ENCODE results near the gene CDC23.
"Not testable (repeated sequence)": the region's sequence is repeated elsewhere in the genome, so short reads cannot be mapped to it uniquely, and the experiment has no call there.

Gene CDC23

GRCh38 chr5:138155977-138156376 is 57.1 kb downstream of the CDC23 start:
- not testable (repeated sequence) for H2BK15ac ChIP-seq (replicated peaks; ENCODE audit: low read depth); H3K79me1 ChIP-seq (ENCODE audit: low read length); H4K8ac ChIP-seq (ENCODE audit: low read depth, low read length); H3K27ac ChIP-seq (ENCODE audit: low read depth, low read length); H2BK5ac ChIP-seq (ENCODE audit: low read length); H2BK120ac ChIP-seq (ENCODE audit: low read depth, low read length); H4K5ac ChIP-seq (ENCODE audit: low read length); H3K9ac ChIP-seq (ENCODE audit: low read length); H3K79me2 ChIP-seq (ENCODE audit: control insufficient read depth, insufficient read depth, low read length); H3K4ac ChIP-seq (ENCODE audit: low read depth, low read length); H3K4me3 ChIP-seq (ENCODE audit: low read length); H3K18ac ChIP-seq (ENCODE audit: low read length); H2AK5ac ChIP-seq (ENCODE audit: low read length); H3K4me2 ChIP-seq (ENCODE audit: low read length); H3K56ac ChIP-seq (ENCODE audit: low read length); H3K27me3 ChIP-seq (ENCODE audit: insufficient read depth, low read length, poor library complexity); H3K4me1 ChIP-seq (ENCODE audit: control insufficient read depth, low read depth, low read length); H3K23ac ChIP-seq (ENCODE audit: low read length); DNase-seq
- no CpG with 5 or more reads among the region's 9 CpGs for WGBS (ENCODE audit: extremely low coverage, insufficient coverage, low lambda C conversion rate)
- H3K36me3 ChIP-seq (ENCODE audit: control insufficient read depth, insufficient read depth, low read length) = peaks cover 17% of the 10 kb centered on the region

GRCh38 chr5:138149530-138149929 is 63.6 kb downstream of the CDC23 start:
- Histone ChIP-seq H3K18ac (ENCODE audit: low read length) (no peak overlapping the region), H3K27me3 (ENCODE audit: insufficient read depth, low read length, poor library complexity) (no peaks in the 10 kb centered on the region), H3K23ac (ENCODE audit: low read length) (no peak overlapping the region), H2BK5ac (ENCODE audit: low read length) (no peak overlapping the region), H3K4me3 (ENCODE audit: low read length) (no peak overlapping the region), H3K79me2 (ENCODE audit: control insufficient read depth, insufficient read depth, low read length) (no peaks in the 10 kb centered on the region), H3K4ac (ENCODE audit: low read depth, low read length) (no peak overlapping the region), H3K56ac (ENCODE audit: low read length) (no peak overlapping the region), H4K5ac (ENCODE audit: low read length) (no peak overlapping the region), H3K4me1 (ENCODE audit: control insufficient read depth, low read depth, low read length) (no peaks in the 10 kb centered on the region), H3K9ac (ENCODE audit: low read length) (no peak overlapping the region), H2BK15ac (replicated peaks; ENCODE audit: low read depth) (no peak overlapping the region), H4K8ac (ENCODE audit: low read depth, low read length) (no peak overlapping the region), H3K4me2 (ENCODE audit: low read length) (no peak overlapping the region), H3K79me1 (ENCODE audit: low read length) (no peaks in the 10 kb centered on the region), H2BK120ac (ENCODE audit: low read depth, low read length) (no peak overlapping the region), H2AK5ac (ENCODE audit: low read length) (no peak overlapping the region), H3K27ac (ENCODE audit: low read depth, low read length) (no peak overlapping the region), H3K36me3 (ENCODE audit: control insufficient read depth, insufficient read depth, low read length) (no peaks in the 10 kb centered on the region)
- no CpG with 5 or more reads among the region's 3 CpGs for WGBS (ENCODE audit: extremely low coverage, insufficient coverage, low lambda C conversion rate)
- peak; percentile 68 for DNase-seq

GRCh38 chr5:138148811-138149210 is 64.3 kb downstream of the CDC23 start:
- H2BK15ac ChIP-seq (replicated peaks; ENCODE audit: low read depth) = no peak overlapping the region
- no peak overlapping the region for H3K27ac ChIP-seq (ENCODE audit: low read depth, low read length)
- H3K9ac ChIP-seq (ENCODE audit: low read length) = no peak overlapping the region
- no peak overlapping the region for H3K23ac ChIP-seq (ENCODE audit: low read length)
- no peak for DNase-seq
- H3K4me3 ChIP-seq (ENCODE audit: low read length) = no peak overlapping the region
- H3K79me2 ChIP-seq (ENCODE audit: control insufficient read depth, insufficient read depth, low read length) = no peaks in the 10 kb centered on the region
- no peaks in the 10 kb centered on the region for H3K27me3 ChIP-seq (ENCODE audit: insufficient read depth, low read length, poor library complexity)
- H3K36me3 ChIP-seq (ENCODE audit: control insufficient read depth, insufficient read depth, low read length) = no peaks in the 10 kb centered on the region
- no CpG with 5 or more reads among the region's 1 CpG for WGBS (ENCODE audit: extremely low coverage, insufficient coverage, low lambda C conversion rate)
- no peak overlapping the region for H3K56ac ChIP-seq (ENCODE audit: low read length)
- H3K4ac ChIP-seq (ENCODE audit: low read depth, low read length) = no peak overlapping the region
- no peak overlapping the region for H4K8ac ChIP-seq (ENCODE audit: low read depth, low read length)
- no peak overlapping the region for H3K4me2 ChIP-seq (ENCODE audit: low read length)
- H2AK5ac ChIP-seq (ENCODE audit: low read length) = no peak overlapping the region
- H3K79me1 ChIP-seq (ENCODE audit: low read length) = no peaks in the 10 kb centered on the region
- H2BK120ac ChIP-seq (ENCODE audit: low read depth, low read length) = no peak overlapping the region
- no peaks in the 10 kb centered on the region for H3K4me1 ChIP-seq (ENCODE audit: control insufficient read depth, low read depth, low read length)
- H3K18ac ChIP-seq (ENCODE audit: low read length) = no peak overlapping the region
- H4K5ac ChIP-seq (ENCODE audit: low read length) = no peak overlapping the region
- no peak overlapping the region for H2BK5ac ChIP-seq (ENCODE audit: low read length)

GRCh38 chr5:138143578-138143977 is 69.5 kb downstream of the CDC23 start:
- not testable (repeated sequence) for H4K8ac ChIP-seq (ENCODE audit: low read depth, low read length); H3K56ac ChIP-seq (ENCODE audit: low read length); H3K79me1 ChIP-seq (ENCODE audit: low read length); H3K36me3 ChIP-seq (ENCODE audit: control insufficient read depth, insufficient read depth, low read length); DNase-seq; H2BK5ac ChIP-seq (ENCODE audit: low read length); H3K27ac ChIP-seq (ENCODE audit: low read depth, low read length); H3K23ac ChIP-seq (ENCODE audit: low read length); H3K4me2 ChIP-seq (ENCODE audit: low read length); H3K18ac ChIP-seq (ENCODE audit: low read length); H3K4ac ChIP-seq (ENCODE audit: low read depth, low read length); H3K9ac ChIP-seq (ENCODE audit: low read length); H3K4me1 ChIP-seq (ENCODE audit: control insufficient read depth, low read depth, low read length); H3K4me3 ChIP-seq (ENCODE audit: low read length); H3K79me2 ChIP-seq (ENCODE audit: control insufficient read depth, insufficient read depth, low read length); H4K5ac ChIP-seq (ENCODE audit: low read length); H2BK120ac ChIP-seq (ENCODE audit: low read depth, low read length); H2AK5ac ChIP-seq (ENCODE audit: low read length); H3K27me3 ChIP-seq (ENCODE audit: insufficient read depth, low read length, poor library complexity); H2BK15ac ChIP-seq (replicated peaks; ENCODE audit: low read depth)
- no CpG with 5 or more reads among the region's 6 CpGs for WGBS (ENCODE audit: extremely low coverage, insufficient coverage, low lambda C conversion rate)

- no peak overlapping the region for H4K8ac ChIP-seq (ENCODE audit: low read depth, low read length)
- no CpG with 5 or more reads among the region's 1 CpG for WGBS (ENCODE audit: extremely low coverage, insufficient coverage, low lambda C conversion rate)
- no peak overlapping the region for H3K9ac ChIP-seq (ENCODE audit: low read length)
Measured at GRCh38 chr5:138141734-138142133, 71.4 kb downstream of the CDC23 start.

GRCh38 chr5:138140268-138140667 is 72.9 kb downstream of the CDC23 start:
- H2BK120ac ChIP-seq (ENCODE audit: low read depth, low read length) = no peak overlapping the region
- H2BK15ac ChIP-seq (replicated peaks; ENCODE audit: low read depth) = no peak overlapping the region
- no peak overlapping the region for H3K23ac ChIP-seq (ENCODE audit: low read length)
- H3K9ac ChIP-seq (ENCODE audit: low read length) = no peak overlapping the region
- no CpG with 5 or more reads among the region's 4 CpGs for WGBS (ENCODE audit: extremely low coverage, insufficient coverage, low lambda C conversion rate)
- no peak overlapping the region for H3K4ac ChIP-seq (ENCODE audit: low read depth, low read length)
- H3K36me3 ChIP-seq (ENCODE audit: control insufficient read depth, insufficient read depth, low read length) = no peaks in the 10 kb centered on the region
- no peak overlapping the region for H3K27ac ChIP-seq (ENCODE audit: low read depth, low read length)
- no peak overlapping the region for H3K4me2 ChIP-seq (ENCODE audit: low read length)
- no peak overlapping the region for H3K18ac ChIP-seq (ENCODE audit: low read length)
- no peak overlapping the region for H2AK5ac ChIP-seq (ENCODE audit: low read length)
- H3K79me2 ChIP-seq (ENCODE audit: control insufficient read depth, insufficient read depth, low read length) = no peaks in the 10 kb centered on the region
- no peak overlapping the region for H3K4me3 ChIP-seq (ENCODE audit: low read length)
- no peaks in the 10 kb centered on the region for H3K4me1 ChIP-seq (ENCODE audit: control insufficient read depth, low read depth, low read length)
- no peaks in the 10 kb centered on the region for H3K27me3 ChIP-seq (ENCODE audit: insufficient read depth, low read length, poor library complexity)
- no peaks in the 10 kb centered on the region for H3K79me1 ChIP-seq (ENCODE audit: low read length)
- no peak overlapping the region for H4K5ac ChIP-seq (ENCODE audit: low read length)
- no peak for DNase-seq
- H3K56ac ChIP-seq (ENCODE audit: low read length) = no peak overlapping the region
- no peak overlapping the region for H2BK5ac ChIP-seq (ENCODE audit: low read length)
- no peak overlapping the region for H4K8ac ChIP-seq (ENCODE audit: low read depth, low read length)

More at GRCh38 chr5:138141734-138142133, 71.4 kb downstream of the CDC23 start:
- Histone ChIP-seq H4K5ac (ENCODE audit: low read length) (no peak overlapping the region), H2BK120ac (ENCODE audit: low read depth, low read length) (no peak overlapping the region), H2BK5ac (ENCODE audit: low read length) (no peak overlapping the region), H3K27ac (ENCODE audit: low read depth, low read length) (no peak overlapping the region), H3K79me2 (ENCODE audit: control insufficient read depth, insufficient read depth, low read length) (no peaks in the 10 kb centered on the region), H3K4ac (ENCODE audit: low read depth, low read length) (no peak overlapping the region), H3K27me3 (ENCODE audit: insufficient read depth, low read length, poor library complexity) (no peaks in the 10 kb centered on the region), H3K23ac (ENCODE audit: low read length) (no peak overlapping the region), H3K36me3 (ENCODE audit: control insufficient read depth, insufficient read depth, low read length) (no peaks in the 10 kb centered on the region), H2BK15ac (replicated peaks; ENCODE audit: low read depth) (no peak overlapping the region), H3K56ac (ENCODE audit: low read length) (no peak overlapping the region), H2AK5ac (ENCODE audit: low read length) (no peak overlapping the region), H3K18ac (ENCODE audit: low read length) (no peak overlapping the region), H3K79me1 (ENCODE audit: low read length) (no peaks in the 10 kb centered on the region), H3K4me1 (ENCODE audit: control insufficient read depth, low read depth, low read length) (no peaks in the 10 kb centered on the region), H3K4me3 (ENCODE audit: low read length) (no peak overlapping the region), H3K4me2 (ENCODE audit: low read length) (no peak overlapping the region)
- no peak for DNase-seq
